Activated T-cell treated with anti-CD3 and anti-CD28 coated beads, Interleukin-2, amount 50 U/mL, for 48 hours (primary cell): ENCODE measurements around the gene TK2.
"Not testable (repeated sequence)": the region's sequence is repeated elsewhere in the genome, so short reads cannot be mapped to it uniquely, and the experiment has no call there.

Experiments
- DNase-seq, 2 experiments: peaks; one replicate each; pipeline ENCODE4 v3.0.0-alpha.2; 2020

TK2 gene

GRCh38 chr16:66465946-66466345 lies 84.0 kb downstream of the TK2 start:
- DNase-seq = not testable (repeated sequence)

GRCh38 chr16:66462912-66463311 lies 87.0 kb downstream of the TK2 start:
- DNase-seq = no peak

GRCh38 chr16:66460703-66461102 lies 89.2 kb downstream of the TK2 start:
- DNase-seq = no peak

- no peak for DNase-seq
Observed at GRCh38 chr16:66459878-66460277, 90.0 kb downstream of the TK2 start.

GRCh38 chr16:66458853-66459252 lies 91.1 kb downstream of the TK2 start:
- DNase-seq = no peak

GRCh38 chr16:66458292-66458691 lies 91.6 kb downstream of the TK2 start:
- DNase-seq = no peak
